Breast epithelium (tissue), 3 donors: ENCODE results near the gene CCDC85C.

Experiments used
- CTCF ChIP-seq, 3 donors: fragments of 450-650 bp; IDR thresholded peaks; one replicate each; pipeline ENCODE4 v1.5.1; 2016 to 2017; ENCODE audit warnings: antibody characterized with exemption in 3 of 3, mild to moderate bottlenecking in 3 of 3, moderate library complexity in 3 of 3
- POLR2A ChIP-seq: fragments of 450-650 bp; IDR thresholded peaks from one replicate; pipeline ENCODE4 v1.6.1; 2016; ENCODE audit warnings: antibody characterized with exemption, mild to moderate bottlenecking, moderate library complexity
- POLR2AphosphoS5 ChIP-seq, 3 donors: sonication (generic); formaldehyde crosslinking; IDR thresholded peaks; one replicate each; pipeline ENCODE4 v1.6.1; 2017; ENCODE audit warnings: antibody characterized with exemption in 3 of 3

GRCh38 chr14:99542566-99542965 is 61.4 kb downstream of the CCDC85C start:
- TF ChIP-seq CTCF (IDR thresholded peaks at IDR 0.05), result no peak
- TF ChIP-seq POLR2AphosphoS5 (IDR thresholded peaks at IDR 0.05), result no peak
- TF ChIP-seq POLR2A, result no peak
